Measurements from ENCODE around the gene PRDM16. TPM values are rescaled to one million over a fixed set of nuclear protein-coding genes. Genes with fewer than 3 reads are reported as not detected.

The PRDM16 gene
- total and polyA plus RNA-seq, 4 donors, result 5.0 to 80.7 (median 41.5) TPM

GRCh38 chr1:3381901-3382300, 312.9 kb downstream of the PRDM16 start:
- ATAC-seq (ENCODE audit: low FRiP score), result no peak
- Histone ChIP-seq H3K4me3 (ENCODE audit: low read length in 2 of 2) (no peak overlapping the region), H3K27me3 (ENCODE audit: control insufficient read depth in 1 of 2, insufficient read depth in 2 of 2, low read length in 1 of 2) (no peaks in the 10 kb centered on the region), H3K9me3 (ENCODE audit: control insufficient read depth, low read length) (no peaks in the 10 kb centered on the region), H3K27ac (ENCODE audit: low read depth in 1 of 2, low read length in 2 of 2) (no peak overlapping the region), H3K4me1 (ENCODE audit: control insufficient read depth in 1 of 2, insufficient read depth in 2 of 2, low read length in 2 of 2) (no peaks in the 10 kb centered on the region), H3K36me3 (ENCODE audit: control insufficient read depth in 1 of 2, insufficient read depth in 2 of 2, low read length in 1 of 2) (no peaks in the 10 kb centered on the region)
- 81% methylated on average over 10 of the region's 10 CpGs for WGBS, 2 donors
- no peak for DNase-seq
- intact Hi-C loops (cut with DNase I), result no loop called here

GRCh38 chr1:3382326-3383057, 313.5 kb downstream of the PRDM16 start:
- WGBS, 2 donors, result 81 to 83% methylated on average over 14 of the region's 14 CpGs
- H3K36me3 ChIP-seq (ENCODE audit: control insufficient read depth in 1 of 2, insufficient read depth in 2 of 2, low read length in 1 of 2), result no peaks in the 10 kb centered on the region
- no peak overlapping the region for H3K27ac ChIP-seq (ENCODE audit: low read depth in 1 of 2, low read length in 2 of 2)
- no peaks in the 10 kb centered on the region for H3K9me3 ChIP-seq (ENCODE audit: control insufficient read depth, low read length)
- no peak for DNase-seq
- H3K4me1 ChIP-seq (ENCODE audit: control insufficient read depth in 1 of 2, insufficient read depth in 2 of 2, low read length in 2 of 2), result no peaks in the 10 kb centered on the region
- no peak for ATAC-seq (ENCODE audit: low FRiP score)
- intact Hi-C loops (cut with DNase I), result no loop called here
- no peak overlapping the region for H3K4me3 ChIP-seq (ENCODE audit: low read length in 2 of 2)
- no peaks in the 10 kb centered on the region for H3K27me3 ChIP-seq (ENCODE audit: control insufficient read depth in 1 of 2, insufficient read depth in 2 of 2, low read length in 1 of 2)

GRCh38 chr1:3383679-3384078, 314.7 kb downstream of the PRDM16 start:
- H3K4me1 ChIP-seq (ENCODE audit: control insufficient read depth in 1 of 2, insufficient read depth in 2 of 2, low read length in 2 of 2), result no peaks in the 10 kb centered on the region
- DNase-seq (no peak), ATAC-seq (ENCODE audit: low FRiP score) (no peak)
- intact Hi-C loops (cut with DNase I), result no loop called here
- H3K27ac ChIP-seq (ENCODE audit: low read depth in 1 of 2, low read length in 2 of 2), result no peak overlapping the region
- no peaks in the 10 kb centered on the region for H3K36me3 ChIP-seq (ENCODE audit: control insufficient read depth in 1 of 2, insufficient read depth in 2 of 2, low read length in 1 of 2)
- H3K9me3 ChIP-seq (ENCODE audit: control insufficient read depth, low read length), result no peaks in the 10 kb centered on the region
- 88 to 93% methylated on average over 5 of the region's 5 CpGs for WGBS, 2 donors
- no peak overlapping the region for H3K4me3 ChIP-seq (ENCODE audit: low read length in 2 of 2)
- H3K27me3 ChIP-seq (ENCODE audit: control insufficient read depth in 1 of 2, insufficient read depth in 2 of 2, low read length in 1 of 2), result no peaks in the 10 kb centered on the region

GRCh38 chr1:3384407-3384806, 315.4 kb downstream of the PRDM16 start:
- H3K4me3 ChIP-seq (ENCODE audit: low read length in 2 of 2), result no peak overlapping the region
- intact Hi-C loops (cut with DNase I), result no loop called here
- no peak overlapping the region for H3K27ac ChIP-seq (ENCODE audit: low read depth in 1 of 2, low read length in 2 of 2)
- DNase-seq (no peak), ATAC-seq (ENCODE audit: low FRiP score) (no peak)
- no peaks in the 10 kb centered on the region for H3K9me3 ChIP-seq (ENCODE audit: control insufficient read depth, low read length)
- WGBS, 2 donors, result 42 to 52% methylated on average over 12 of the region's 12 CpGs
- no peaks in the 10 kb centered on the region for H3K36me3 ChIP-seq (ENCODE audit: control insufficient read depth in 1 of 2, insufficient read depth in 2 of 2, low read length in 1 of 2)
- no peaks in the 10 kb centered on the region for H3K27me3 ChIP-seq (ENCODE audit: control insufficient read depth in 1 of 2, insufficient read depth in 2 of 2, low read length in 1 of 2)
- no peaks in the 10 kb centered on the region for H3K4me1 ChIP-seq (ENCODE audit: control insufficient read depth in 1 of 2, insufficient read depth in 2 of 2, low read length in 2 of 2)

- no peak for DNase-seq
- intact Hi-C loops (cut with DNase I), result no loop called here
- Histone ChIP-seq H3K27ac (ENCODE audit: low read depth in 1 of 2, low read length in 2 of 2) (no peak overlapping the region), H3K4me3 (ENCODE audit: low read length in 2 of 2) (no peak overlapping the region), H3K36me3 (ENCODE audit: control insufficient read depth in 1 of 2, insufficient read depth in 2 of 2, low read length in 1 of 2) (no peaks in the 10 kb centered on the region), H3K4me1 (ENCODE audit: control insufficient read depth in 1 of 2, insufficient read depth in 2 of 2, low read length in 2 of 2) (no peaks in the 10 kb centered on the region), H3K27me3 (ENCODE audit: control insufficient read depth in 1 of 2, insufficient read depth in 2 of 2, low read length in 1 of 2) (no peaks in the 10 kb centered on the region), H3K9me3 (ENCODE audit: control insufficient read depth, low read length) (no peaks in the 10 kb centered on the region)
- 78 to 86% methylated on average over 23 of the region's 23 CpGs for WGBS, 2 donors
- no peak for ATAC-seq (ENCODE audit: low FRiP score)
Observed at GRCh38 chr1:3386205-3387002, 317.4 kb downstream of the PRDM16 start.

GRCh38 chr1:3387401-3387800, 318.4 kb downstream of the PRDM16 start:
- intact Hi-C loops (cut with DNase I), result no loop called here
- DNase-seq, result no peak
- H3K27me3 ChIP-seq (ENCODE audit: control insufficient read depth in 1 of 2, insufficient read depth in 2 of 2, low read length in 1 of 2), result no peaks in the 10 kb centered on the region
- H3K27ac ChIP-seq (ENCODE audit: low read depth in 1 of 2, low read length in 2 of 2), result no peak overlapping the region
- no peak for ATAC-seq (ENCODE audit: low FRiP score)
- H3K4me3 ChIP-seq (ENCODE audit: low read length in 2 of 2), result no peak overlapping the region
- H3K9me3 ChIP-seq (ENCODE audit: control insufficient read depth, low read length), result no peaks in the 10 kb centered on the region
- no peaks in the 10 kb centered on the region for H3K4me1 ChIP-seq (ENCODE audit: control insufficient read depth in 1 of 2, insufficient read depth in 2 of 2, low read length in 2 of 2)
- 48 to 52% methylated on average over 17 of the region's 17 CpGs for WGBS, 2 donors
- no peaks in the 10 kb centered on the region for H3K36me3 ChIP-seq (ENCODE audit: control insufficient read depth in 1 of 2, insufficient read depth in 2 of 2, low read length in 1 of 2)

GRCh38 chr1:3389093-3389833, 320.3 kb downstream of the PRDM16 start:
- ATAC-seq (ENCODE audit: low FRiP score) (no peak), DNase-seq (no peak)
- no peaks in the 10 kb centered on the region for H3K36me3 ChIP-seq (ENCODE audit: control insufficient read depth in 1 of 2, insufficient read depth in 2 of 2, low read length in 1 of 2)
- H3K9me3 ChIP-seq (ENCODE audit: control insufficient read depth, low read length), result no peaks in the 10 kb centered on the region
- 65 to 74% methylated on average over 22 to 23 of the region's 23 CpGs for WGBS, 2 donors
- H3K4me3 ChIP-seq (ENCODE audit: low read length in 2 of 2), result no peak overlapping the region
- intact Hi-C loops (cut with DNase I), result no loop called here
- H3K27ac ChIP-seq (ENCODE audit: low read depth in 1 of 2, low read length in 2 of 2), result peak overlapping the region in 1 of 2 donors; percentile 46
- peaks cover 0 to 3% of the 10 kb centered on the region in 2 donors for H3K4me1 ChIP-seq (ENCODE audit: control insufficient read depth in 1 of 2, insufficient read depth in 2 of 2, low read length in 2 of 2)
- H3K27me3 ChIP-seq (ENCODE audit: control insufficient read depth in 1 of 2, insufficient read depth in 2 of 2, low read length in 1 of 2), result no peaks in the 10 kb centered on the region

- H3K27ac ChIP-seq (ENCODE audit: low read depth in 1 of 2, low read length in 2 of 2), result no peak overlapping the region
- H3K4me3 ChIP-seq (ENCODE audit: low read length in 2 of 2), result no peak overlapping the region
- no peaks in the 10 kb centered on the region for H3K36me3 ChIP-seq (ENCODE audit: control insufficient read depth in 1 of 2, insufficient read depth in 2 of 2, low read length in 1 of 2)
- peaks cover 0 to 3% of the 10 kb centered on the region in 2 donors for H3K4me1 ChIP-seq (ENCODE audit: control insufficient read depth in 1 of 2, insufficient read depth in 2 of 2, low read length in 2 of 2)
- ATAC-seq (ENCODE audit: low FRiP score), result no peak
- no peak for DNase-seq
- WGBS, 2 donors, result 95 to 96% methylated on average over 23 of the region's 23 CpGs
- intact Hi-C loops (cut with DNase I), result no loop called here
- no peaks in the 10 kb centered on the region for H3K27me3 ChIP-seq (ENCODE audit: control insufficient read depth in 1 of 2, insufficient read depth in 2 of 2, low read length in 1 of 2)
- H3K9me3 ChIP-seq (ENCODE audit: control insufficient read depth, low read length), result no peaks in the 10 kb centered on the region
Observed at GRCh38 chr1:3390291-3390690, 321.3 kb downstream of the PRDM16 start.

Measured in aorta (tissue), 5 donors.